Left ventricle myocardium superior (tissue), 1 donor: ENCODE data around the gene IFI6. TPM values are rescaled to one million over a fixed set of nuclear protein-coding genes. Genes with fewer than 3 reads are reported as not detected.
A peak's percentile ranks its signal among the peaks of the same experiment; 100 is the strongest.
"Not testable (repeated sequence)": the region's sequence is repeated elsewhere in the genome, so short reads cannot be mapped to it uniquely, and the experiment has no call there.

ENCODE experiments used
- ATAC-seq: fragments of 200-7000 bp; cut with Tn5 transposase; one replicate; pipeline ENCODE4 v1.9.1; 2020; ENCODE audit warnings: mild to moderate bottlenecking, moderate library complexity
- DNase-seq: peaks from one replicate; pipeline ENCODE4 v3.0.0-alpha.2; 2020
- intact Hi-C: fragments of 100-400 bp; cut with micrococcal nuclease; formaldehyde crosslinking; loops from one replicate; pipeline ENCODE4 v1.11.0; 2022
- total RNA-seq: library from RNA; stranded (reverse); fragmentation: NEBNext Ultra II Directional; extraction: Animal tissue kit (Norgen Biotek cat#: 25700); gene quantifications from one replicate; pipeline ENCODE4 v1.2.1, GENCODE V29; 2021
- donor health status: DM: no; HTN: yes; CAD: no; lungs with severe emphysema.

IFI6 gene
- total RNA-seq, 1 donor from 2014 or later: 34.5 TPM

DNA sequence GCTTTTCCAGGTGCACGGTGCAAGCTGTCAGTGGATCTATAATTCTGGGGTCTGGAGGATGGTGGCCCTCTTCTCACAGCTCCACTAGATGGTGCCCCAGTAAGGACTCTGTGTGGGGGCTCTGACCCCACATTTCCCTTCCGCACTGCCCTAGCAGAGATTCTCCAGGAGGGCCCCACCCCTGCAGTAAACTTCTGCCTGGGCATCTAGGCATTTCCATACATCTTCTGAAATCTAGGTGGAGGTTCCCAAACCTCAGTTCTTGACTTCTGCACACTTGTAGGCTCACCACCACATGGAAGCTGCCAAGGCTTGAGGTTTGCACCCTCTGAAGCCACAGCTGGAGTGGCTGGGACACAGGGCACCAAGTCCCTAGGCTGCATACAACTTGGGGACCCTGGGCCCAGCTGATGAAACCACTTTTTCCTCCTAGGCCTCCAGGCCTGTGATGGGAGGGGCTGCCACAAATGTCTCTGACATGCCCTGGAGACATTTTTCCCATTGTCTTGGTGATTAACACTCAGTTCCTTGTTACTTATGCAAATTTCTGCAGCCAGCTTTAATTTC, 8.3 kb upstream of the IFI6 start:
- DNase-seq, intact Hi-C loops, ATAC-seq: not testable (repeated sequence)

DNA sequence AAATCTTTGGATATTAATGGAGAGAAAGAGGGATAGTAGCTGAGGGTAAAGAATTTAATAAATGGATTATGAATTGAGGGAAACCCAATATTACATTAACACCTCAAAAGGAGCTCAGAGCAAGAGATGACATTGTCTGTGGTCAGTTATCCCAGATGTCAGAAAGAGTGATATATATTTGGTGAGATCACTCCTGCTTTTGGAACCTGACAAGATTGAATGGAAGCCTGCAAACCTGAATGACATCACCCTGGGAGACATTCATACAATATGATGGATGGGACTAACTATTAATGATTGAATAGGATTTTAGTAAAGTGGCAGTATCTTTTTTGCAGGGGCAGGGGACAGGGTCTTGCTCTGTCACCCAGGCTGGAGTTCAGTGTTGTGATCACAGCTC, 6.8 kb upstream of the IFI6 start:
- intact Hi-C loops: no loop called here
- ATAC-seq (no peak), DNase-seq (no peak)

DNA sequence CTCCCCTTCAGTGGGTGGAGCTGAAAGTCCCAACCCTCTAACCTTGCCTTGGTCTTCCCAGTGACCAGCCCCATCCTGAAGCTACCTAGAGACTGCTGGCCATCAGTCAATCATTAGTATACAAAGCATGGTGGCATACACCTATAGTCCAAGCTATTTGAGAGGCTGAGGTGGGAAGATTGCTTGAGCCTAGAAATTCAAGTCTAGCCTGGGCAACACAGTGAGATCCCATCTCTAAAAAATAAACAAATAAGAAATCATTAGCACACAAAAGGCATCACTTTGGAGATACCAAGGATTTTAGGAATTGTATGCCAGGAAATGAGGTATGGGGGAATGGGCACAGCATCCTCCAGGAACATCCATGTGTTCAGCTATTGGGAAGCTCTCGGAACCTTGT, 4.4 kb upstream of the IFI6 start:
- intact Hi-C loops: no loop called here
- ATAC-seq (no peak), DNase-seq (no peak)

DNA sequence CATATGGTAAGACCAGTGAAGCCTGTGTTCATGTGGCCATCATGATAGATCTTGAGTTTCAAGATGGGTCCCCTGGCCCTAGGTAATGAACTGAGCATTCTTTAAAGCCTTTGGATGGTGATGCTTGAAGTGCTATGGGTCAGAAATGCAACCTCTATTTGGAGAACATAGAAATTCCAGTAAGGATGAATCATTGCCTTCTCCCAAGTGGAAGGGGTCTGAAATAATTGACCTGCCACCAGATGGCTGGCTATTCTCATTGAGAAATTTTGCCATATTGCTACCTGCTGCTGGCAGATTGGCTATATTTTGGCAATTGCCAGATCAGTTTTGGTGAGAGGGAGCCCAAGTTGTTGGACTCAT, 739 bp upstream of the IFI6 start:
- ATAC-seq (peak; percentile 1), DNase-seq (no peak)
- intact Hi-C loops: no loop called here

DNA sequence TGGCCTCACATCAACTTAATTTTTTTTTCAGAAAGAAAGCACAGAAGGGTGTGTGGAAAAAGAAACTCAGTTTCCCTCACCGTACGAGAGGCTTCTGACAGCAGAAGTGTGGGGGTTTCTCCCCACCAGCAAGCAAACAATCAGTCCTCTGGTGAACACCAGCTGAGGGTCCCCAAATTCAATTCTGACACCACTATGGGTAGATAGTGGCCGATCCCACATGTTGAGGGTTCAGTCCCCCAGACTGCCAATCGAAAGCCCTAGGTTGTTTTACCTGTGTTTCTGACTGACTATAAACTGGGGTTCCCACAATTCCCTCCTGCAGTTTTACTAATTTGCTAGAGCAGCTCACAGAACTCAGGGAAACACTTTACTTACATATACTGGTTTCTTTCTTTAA, 2.1 kb downstream of the IFI6 start:
- intact Hi-C loops: no loop called here
- no peak for ATAC-seq
- DNase-seq: no peak

DNA sequence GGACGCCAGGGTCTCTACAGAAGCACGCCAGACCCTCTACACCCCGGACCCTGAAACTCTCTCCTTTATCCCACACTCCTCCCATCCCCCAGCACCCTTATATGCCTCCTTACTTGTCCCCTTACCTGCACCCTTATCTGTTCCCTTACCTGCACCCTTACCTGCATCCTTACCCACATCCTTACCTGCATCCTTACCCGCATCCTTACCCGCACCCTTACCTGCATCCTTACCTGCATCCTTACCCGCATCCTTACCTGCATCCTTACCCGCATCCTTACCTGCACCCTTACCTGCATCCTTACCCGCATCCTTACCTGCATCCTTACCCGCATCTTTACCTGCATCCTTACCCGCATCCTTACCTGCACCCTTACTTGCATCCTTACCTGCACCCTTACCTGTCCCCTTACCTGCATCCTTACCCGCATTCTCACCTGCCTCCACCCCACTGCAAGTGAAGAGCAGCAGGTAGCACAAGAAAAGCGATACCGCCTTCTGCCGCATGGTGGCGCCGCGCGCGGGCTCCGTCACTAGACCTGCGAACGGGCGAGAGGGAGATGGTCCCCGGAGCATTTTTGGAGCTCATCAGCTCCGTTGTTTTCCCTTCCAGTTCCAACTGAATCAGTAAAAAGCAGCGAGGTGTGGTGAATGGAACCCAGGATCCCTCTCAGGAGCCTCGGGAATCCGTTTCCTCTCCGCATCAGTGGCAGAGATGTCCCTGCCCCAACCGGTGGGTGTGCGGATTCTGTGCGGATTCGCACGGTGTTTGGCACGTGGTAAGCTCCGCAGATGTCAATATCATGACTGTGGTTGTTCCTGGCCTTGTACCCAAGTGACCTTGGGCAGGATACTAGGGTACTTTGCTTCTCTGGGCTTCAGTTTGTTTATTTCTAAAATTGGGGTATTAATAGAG, 2.9 kb downstream of the IFI6 start:
- ATAC-seq (peak; percentile 14), DNase-seq (peak; percentile 86)
- intact Hi-C loops: no loop called here

DNA sequence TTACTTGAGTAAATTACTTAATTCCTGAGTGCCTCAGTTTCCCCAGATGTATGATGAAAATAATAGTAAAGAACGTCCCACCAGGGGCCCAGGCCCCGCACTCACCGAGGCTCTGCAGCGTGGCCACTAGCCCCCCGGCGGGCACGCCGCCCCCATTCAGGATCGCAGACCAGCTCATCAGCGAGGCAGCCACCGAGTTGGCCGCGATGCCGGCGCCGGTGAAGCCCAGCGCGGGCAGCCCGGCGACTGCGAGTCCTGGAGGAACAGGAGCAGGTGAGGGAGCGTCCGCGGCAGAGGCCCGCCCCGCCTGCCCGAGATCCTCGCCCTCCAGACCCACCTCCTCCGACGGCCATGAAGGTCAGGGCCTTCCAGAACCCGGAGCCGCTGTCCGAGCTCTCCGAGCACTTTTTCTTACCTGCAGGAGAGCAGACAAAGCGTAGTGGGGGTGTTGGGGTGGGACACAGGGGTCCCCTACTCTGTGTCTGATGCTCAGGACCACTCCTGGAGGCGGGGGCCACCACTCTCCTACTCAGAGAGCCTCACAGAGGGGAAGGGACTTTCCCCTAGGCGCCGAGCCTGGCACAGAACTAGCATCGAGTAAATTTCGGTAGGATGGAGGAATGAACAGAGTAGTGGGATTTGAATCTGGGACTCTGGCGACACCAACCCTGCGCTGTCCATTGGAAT, 3.7 kb downstream of the IFI6 start:
- no peak for ATAC-seq
- DNase-seq: no peak
- intact Hi-C loops: no loop called here

DNA sequence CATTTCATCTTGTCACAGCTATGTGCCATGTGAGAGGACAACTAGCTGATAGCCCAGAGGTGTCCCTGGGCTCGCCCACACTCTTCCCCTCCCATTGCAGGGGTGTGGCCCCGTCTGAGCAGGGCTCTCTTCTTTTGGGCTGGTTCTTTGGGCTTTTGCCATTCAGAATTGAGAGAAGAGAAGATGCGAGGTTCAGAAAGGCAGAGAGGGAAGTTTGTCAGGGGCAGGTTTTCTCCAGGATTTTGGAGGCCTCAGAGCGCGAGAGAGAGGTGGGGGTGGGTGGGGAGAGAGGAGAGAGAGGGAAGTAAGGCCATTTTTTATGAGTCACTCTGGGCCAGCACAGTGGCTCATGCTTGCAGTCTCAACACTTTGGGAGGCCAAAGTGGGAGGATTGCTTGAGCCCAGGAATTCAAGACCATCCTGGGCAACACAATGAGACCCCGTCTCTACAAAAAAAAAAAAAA, 5.2 kb downstream of the IFI6 start:
- intact Hi-C loops: no loop called here

DNA sequence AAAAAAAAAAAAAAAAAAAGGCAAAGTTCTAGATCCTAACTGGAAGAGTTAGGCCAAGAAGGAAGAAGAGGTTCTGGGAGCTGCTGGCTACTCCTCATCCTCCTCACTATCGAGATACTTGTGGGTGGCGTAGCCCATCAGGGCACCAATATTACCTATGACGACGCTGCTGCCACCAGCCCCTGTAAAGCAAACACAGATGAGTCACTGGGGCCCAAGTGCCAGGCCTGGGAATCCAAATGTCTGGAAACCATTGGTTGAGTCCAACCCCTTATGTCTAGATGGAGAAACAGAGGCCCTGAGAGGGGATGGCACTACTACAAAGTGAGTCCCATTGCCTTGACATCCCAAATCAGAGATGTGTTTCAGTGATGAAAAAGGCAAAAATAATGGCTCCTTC, 5.7 kb downstream of the IFI6 start:
- DNase-seq (no peak), ATAC-seq (no peak)
- intact Hi-C loops: no loop called here

More for the DNA sequence above, 5.2 kb downstream of the IFI6 start:
- no peak for DNase-seq
- no peak for ATAC-seq

DNA sequence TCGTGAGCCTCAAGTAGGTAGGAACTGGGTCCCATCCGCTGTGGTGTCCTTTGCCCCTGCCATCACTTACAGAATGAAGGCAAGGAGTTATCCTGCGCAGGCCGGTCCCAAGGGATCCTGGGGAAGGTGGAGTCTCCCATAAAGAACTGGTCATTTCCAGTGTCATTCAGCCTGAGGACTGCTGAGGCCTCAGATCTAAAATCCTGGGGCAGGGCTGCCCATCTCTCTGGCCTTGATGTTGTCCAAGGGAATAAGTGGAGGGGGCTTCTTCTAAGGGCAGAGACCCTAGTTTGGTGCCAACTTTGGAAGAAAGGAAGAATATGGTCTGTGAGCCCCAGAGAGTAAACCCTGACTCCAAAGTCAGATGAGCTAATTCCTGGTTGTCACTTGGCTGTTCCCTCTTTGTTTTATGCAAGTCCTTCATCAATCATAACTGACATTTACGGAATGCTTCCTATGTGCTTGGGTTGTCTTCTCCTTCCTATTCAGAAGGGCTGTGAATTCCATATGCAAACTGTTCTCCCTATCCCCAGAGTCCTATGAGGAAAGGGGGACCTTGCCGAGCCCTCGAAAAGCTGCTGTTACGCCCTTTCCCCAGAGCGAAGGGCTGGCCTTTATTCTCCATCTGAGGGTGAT, 6.9 kb downstream of the IFI6 start:
- DNase-seq (no peak), ATAC-seq (no peak)
- intact Hi-C loops: no loop called here

DNA sequence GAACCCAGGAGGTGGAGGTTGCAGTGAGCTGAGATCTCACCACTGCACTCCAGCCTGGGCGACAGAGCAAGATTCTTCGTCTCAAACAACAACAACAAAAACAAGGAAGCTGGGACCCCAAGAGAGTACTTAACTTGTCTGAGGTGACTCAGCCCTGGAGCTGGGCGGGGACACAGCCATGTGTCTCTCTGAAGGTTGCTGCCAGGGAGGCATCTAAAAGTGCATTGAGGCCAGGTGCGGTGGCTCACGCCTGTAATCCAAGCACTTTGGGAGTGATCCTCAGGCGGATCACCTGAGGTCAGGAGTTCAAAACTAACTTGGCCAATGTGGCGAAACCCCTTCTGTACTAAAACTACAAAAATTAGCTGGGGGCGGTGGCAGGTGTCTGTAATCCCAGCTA, 7.7 kb downstream of the IFI6 start:
- ATAC-seq (no peak), DNase-seq (no peak)
- intact Hi-C loops: loop anchor here (5.0 kb wide), 1 partner anchor 57 kb away; no protein-coding TSS in a partner anchor

DNA sequence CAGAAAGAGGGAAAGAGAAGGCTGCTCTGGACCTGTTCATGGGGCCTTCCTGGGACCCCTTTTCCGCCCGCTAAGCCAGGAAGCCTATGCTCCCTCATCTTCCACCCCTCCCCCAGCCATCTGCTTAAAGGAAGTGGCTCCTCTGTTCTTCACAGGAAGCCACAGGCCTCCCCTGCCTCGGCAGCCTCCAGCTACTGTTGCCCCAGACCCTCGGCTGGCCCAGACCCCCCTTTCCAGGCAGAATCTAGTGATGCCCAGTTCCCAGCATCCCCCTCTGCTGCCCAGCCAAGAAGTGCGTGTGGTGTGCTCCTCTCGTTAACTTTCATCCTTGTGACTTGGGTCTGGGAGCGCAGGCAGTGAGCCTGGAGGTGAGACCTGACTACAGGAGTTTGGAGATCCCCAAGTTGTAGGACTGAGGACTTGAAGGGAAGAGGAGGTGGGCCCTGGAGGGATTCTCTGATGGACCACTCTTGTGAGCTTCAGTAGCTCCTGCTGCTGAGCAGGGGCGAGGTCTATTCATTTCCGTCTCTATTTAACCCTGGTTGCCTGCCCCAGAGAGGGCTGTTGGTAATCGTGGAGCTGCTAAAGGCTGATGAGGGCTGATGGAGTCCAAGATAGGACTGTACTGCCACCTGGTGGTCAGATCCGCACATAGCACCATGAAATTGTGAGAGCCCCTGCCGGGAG, 9.1 kb downstream of the IFI6 start:
- DNase-seq (peak; percentile 86), ATAC-seq (peak; percentile 56)
- intact Hi-C loops: loop anchor here (5.0 kb wide), 1 partner anchor 56 kb away; no protein-coding TSS in a partner anchor

DNA sequence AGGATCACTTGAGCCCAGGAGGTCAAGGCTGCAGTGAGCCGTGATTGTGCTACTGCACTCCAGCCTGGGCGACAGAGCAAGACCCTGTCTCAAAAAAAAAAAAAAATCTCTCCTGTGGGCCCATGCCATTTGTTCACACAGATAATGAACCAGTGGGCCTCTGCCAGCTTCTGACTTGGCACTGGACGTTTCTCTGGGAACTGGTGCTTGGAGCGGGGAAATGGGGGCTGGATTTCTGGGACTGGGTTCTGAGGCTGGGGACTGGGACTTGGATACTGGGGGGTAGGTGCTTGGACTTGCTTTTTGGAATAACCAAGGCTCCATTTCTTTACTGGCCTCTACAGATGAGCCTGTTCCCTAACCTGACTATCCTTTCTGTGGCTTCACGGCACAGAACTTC, 9.7 kb downstream of the IFI6 start:
- DNase-seq: no peak
- ATAC-seq: no peak
- intact Hi-C loops: loop anchor here (5.0 kb wide), 1 partner anchor 55 kb away; no protein-coding TSS in a partner anchor

DNA sequence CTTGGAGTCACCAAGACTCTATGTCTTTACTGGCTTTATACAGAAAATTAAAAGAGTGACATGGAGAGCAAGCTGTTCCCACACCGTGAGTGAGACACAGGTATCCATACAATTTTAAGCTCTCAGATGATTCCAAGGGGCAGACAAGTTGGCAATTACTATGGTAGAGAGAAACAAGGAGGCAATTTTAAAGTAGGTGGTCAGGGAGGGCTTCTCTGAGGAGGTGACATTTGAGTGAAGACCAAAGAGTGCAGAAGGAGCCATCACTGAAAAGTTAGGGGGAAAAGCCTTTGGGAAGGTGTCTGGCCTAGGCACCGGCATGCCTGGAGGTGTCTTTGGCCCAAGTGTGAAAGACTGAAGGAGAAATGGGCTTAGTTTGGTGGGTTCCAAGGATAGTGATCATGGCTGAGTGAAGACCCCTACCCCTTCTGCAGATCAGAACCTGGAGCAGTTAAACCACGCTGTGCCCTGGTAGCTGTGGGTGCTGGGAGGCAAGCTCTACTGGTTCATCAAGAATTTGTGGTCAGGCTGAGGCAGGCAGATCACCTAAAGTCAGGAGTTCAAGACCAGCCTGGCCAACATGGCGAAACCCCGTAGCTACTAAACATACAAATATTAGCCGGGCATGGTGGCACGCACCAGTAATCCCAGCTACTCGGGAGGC, 10.4 kb downstream of the IFI6 start:
- DNase-seq (no peak), ATAC-seq (no peak)
- intact Hi-C loops: loop anchor here (5.0 kb wide), 1 partner anchor 54 kb away; no protein-coding TSS in a partner anchor

DNA sequence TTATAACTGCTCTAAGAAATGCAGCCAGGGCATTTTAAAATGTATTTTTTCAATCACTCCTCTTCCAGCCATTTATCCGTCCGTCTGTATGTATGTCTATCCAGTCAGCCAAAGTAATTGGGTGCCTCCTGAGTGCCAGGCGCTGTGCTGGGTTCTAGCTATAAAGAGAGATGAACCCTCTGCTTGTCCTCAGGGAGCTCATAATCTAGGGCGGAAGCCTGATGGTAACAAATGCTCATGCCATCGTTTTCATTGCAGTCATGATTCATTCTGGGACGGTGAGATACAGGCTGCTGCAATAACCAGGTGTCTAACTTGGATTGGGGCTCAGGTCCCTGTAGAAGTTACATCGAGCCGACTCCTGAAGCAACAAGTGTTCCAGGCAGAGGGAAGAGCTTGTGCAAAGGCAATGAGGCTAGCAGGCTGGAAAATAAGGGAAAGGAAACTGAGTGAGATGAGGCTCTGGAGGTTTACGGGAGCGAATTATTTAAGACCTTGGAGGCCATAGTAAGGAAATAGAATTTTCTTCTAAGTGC, 11.6 kb downstream of the IFI6 start:
- DNase-seq (no peak), ATAC-seq (no peak)
- intact Hi-C loops: loop anchor here (5.0 kb wide), 1 partner anchor 53 kb away; no protein-coding TSS in a partner anchor

DNA sequence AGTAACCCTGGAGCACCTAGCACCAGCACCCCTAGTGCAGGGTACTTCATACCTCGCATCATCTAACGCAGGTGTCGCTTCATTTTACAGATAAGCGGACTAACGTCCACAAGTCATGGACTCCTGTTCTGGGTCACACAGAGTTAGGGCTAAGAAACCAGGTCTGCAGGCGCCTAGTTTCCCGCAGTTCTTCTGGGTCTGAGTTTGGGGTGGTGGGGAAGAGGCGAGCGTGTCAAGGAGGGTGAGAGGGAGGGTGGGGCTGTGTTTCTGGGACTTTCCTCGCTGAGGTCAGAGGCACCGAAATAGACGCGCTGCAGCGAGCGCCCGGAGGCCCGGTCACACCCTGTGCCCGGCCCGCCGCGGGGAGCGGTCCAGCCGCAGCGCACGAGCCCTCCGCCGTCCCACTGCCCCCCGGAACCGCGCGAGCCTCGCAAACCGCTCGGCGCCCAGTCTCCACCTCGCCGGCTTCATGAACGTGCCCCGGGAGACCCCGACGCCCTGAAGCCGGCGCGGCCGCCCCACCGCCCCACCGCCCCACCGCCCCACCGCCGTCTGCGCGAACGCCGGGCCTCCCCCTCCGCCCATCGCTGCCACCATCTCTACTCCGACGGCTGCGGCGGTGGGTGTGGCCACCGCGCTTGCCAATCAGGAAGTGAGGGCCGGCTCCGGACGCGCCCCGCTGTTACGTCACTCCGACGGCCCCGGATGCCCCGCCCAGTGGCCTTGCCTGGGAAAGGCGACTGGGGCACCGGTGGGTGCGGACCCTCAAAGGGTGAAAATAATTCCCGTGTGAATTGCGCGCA, 12.3 kb downstream of the IFI6 start:
- peak; percentile 85 for ATAC-seq
- intact Hi-C loops: loop anchor here (5.0 kb wide), 1 partner anchor 52 kb away; no protein-coding TSS in a partner anchor
- peak; percentile 96 for DNase-seq

DNA sequence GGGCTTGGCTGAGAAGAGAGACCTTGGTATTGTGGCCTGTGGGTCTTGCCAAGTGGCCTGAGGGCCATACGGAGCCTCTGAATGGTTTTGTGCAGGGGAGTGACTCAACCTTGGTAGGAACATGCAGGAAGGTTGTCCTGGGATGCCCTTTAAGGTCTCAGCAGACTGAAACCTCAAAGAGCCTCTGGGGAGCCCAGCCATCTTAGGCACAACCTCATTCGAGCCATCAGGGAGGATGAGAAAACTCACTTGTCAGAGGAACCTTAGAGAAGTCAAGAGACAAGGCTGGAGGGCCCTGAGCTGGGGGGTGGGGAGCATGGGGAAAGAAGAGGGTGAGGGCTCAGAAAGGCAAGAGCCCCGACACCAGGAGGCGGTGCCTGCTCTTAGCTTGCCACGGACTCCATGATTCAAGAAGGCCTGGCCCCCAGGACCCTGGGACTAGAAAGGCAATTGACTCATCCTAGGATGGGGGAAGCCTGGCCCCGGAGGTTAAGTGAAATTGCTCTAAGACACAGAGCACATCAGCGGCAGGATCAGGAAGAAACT, 13.0 kb downstream of the IFI6 start:
- ATAC-seq (peak; percentile 0), DNase-seq (no peak)
- intact Hi-C loops: no loop called here
